Daoy (cell line): ENCODE measurements around the gene CYSTM1. TPM values are rescaled to one million over a fixed set of nuclear protein-coding genes. Genes with fewer than 3 reads are reported as not detected.
"Not testable (repeated sequence)": the region's sequence is repeated elsewhere in the genome, so short reads cannot be mapped to it uniquely, and the experiment has no call there.

Source experiments
- DNase-seq: peaks from one replicate; pipeline ENCODE4 v3.0.0-alpha.2; 2015; ENCODE audit warnings: low read depth
- total RNA-seq: library from RNA; depleted of rRNA; stranded (reverse); fragments of >200 nt; shearing (Covaris generic); gene quantifications from 2 replicates; pipeline ENCODE4 v1.2.3, GENCODE V29; 2014

Gene CYSTM1
- total RNA-seq, 1 experiment from 2014 or later: 28.2 TPM

- DNase-seq: no peak
Measured at GRCh38 chr5:140150201-140150600, 24.8 kb upstream of the CYSTM1 start.

- no peak for DNase-seq
Measured at GRCh38 chr5:140151144-140152021, 23.6 kb upstream of the CYSTM1 start.

GRCh38 chr5:140152022-140152999, 22.7 kb upstream of the CYSTM1 start:
- DNase-seq: no peak

GRCh38 chr5:140153255-140153654, 21.7 kb upstream of the CYSTM1 start:
- no peak for DNase-seq

- no peak for DNase-seq
Measured at GRCh38 chr5:140153905-140154304, 21.1 kb upstream of the CYSTM1 start.

GRCh38 chr5:140154710-140155381, 20.1 kb upstream of the CYSTM1 start:
- DNase-seq: not testable (repeated sequence)

- DNase-seq: peak; percentile 89
Measured at GRCh38 chr5:140157032-140157781, 17.8 kb upstream of the CYSTM1 start.

- DNase-seq: no peak
Measured at GRCh38 chr5:140159014-140159927, 15.7 kb upstream of the CYSTM1 start.

GRCh38 chr5:140162275-140162674, 12.7 kb upstream of the CYSTM1 start:
- no peak for DNase-seq

- DNase-seq: no peak
Measured at GRCh38 chr5:140162781-140163180, 12.2 kb upstream of the CYSTM1 start.

GRCh38 chr5:140165101-140165922, 9.7 kb upstream of the CYSTM1 start:
- no peak for DNase-seq

GRCh38 chr5:140165923-140166270, 9.1 kb upstream of the CYSTM1 start:
- no peak for DNase-seq

- no peak for DNase-seq
Measured at GRCh38 chr5:140166911-140167310, 8.1 kb upstream of the CYSTM1 start.

- DNase-seq: no peak
Measured at GRCh38 chr5:140168371-140168770, 6.6 kb upstream of the CYSTM1 start.

GRCh38 chr5:140169410-140169809, 5.6 kb upstream of the CYSTM1 start:
- DNase-seq: no peak

GRCh38 chr5:140172483-140172882, 2.5 kb upstream of the CYSTM1 start:
- DNase-seq: no peak

- no peak for DNase-seq
Measured at GRCh38 chr5:140174014-140174413, 974 bp upstream of the CYSTM1 start.

- peak; percentile 78 for DNase-seq
Measured at GRCh38 chr5:140175367-140176030, 511 bp downstream of the CYSTM1 start.

GRCh38 chr5:140176031-140176387, 1.0 kb downstream of the CYSTM1 start:
- no peak for DNase-seq
